Epidermal melanocyte (primary cell): ENCODE measurements around the gene PYGO1.
"Not testable (repeated sequence)": the region's sequence is repeated elsewhere in the genome, so short reads cannot be mapped to it uniquely, and the experiment has no call there.

Experiments
- DNase-seq: peaks from one replicate; pipeline ENCODE4 v3.0.0; 2011; ENCODE audit warnings: low spot score; ENCODE audit not compliant: insufficient read length

The PYGO1 gene

DNA sequence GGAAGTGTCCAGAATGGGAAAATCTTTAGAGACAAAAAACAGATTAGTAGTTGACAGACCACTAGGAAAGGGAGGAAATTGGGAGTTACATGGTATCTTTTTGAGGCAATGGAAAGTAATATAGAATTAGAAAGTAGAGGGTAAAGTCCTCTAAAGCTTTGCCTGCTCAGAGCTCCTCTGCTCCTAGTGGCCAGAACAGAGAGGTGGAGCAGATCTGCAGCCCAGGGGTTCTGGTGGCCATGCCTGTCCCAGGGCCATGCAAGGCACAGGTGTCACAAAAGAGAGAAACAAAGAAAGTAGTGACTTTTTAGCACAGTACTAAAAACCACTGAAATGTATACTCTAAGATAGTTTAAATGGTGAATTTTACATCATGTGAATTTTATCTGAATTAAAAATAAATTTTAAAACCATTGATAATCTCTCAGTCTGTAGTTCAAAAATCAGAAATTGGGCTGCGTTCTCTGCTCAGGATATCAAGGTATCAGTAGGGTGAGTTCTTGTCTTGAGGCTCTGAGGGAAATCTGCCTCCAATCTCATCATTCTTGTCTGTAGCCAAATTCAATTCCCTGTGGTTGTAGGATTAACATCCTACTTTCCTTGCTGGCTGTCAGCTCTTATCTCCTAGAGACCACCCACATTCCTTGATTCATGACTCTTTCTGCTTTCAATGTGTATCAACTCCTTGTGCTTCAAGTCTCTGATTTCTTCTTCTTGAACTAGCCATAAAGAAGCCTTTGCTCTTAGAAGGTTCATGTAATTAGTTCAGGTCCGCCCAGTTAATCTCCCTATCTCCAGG is 23.6 kb downstream of the PYGO1 start:
- no peak for DNase-seq

DNA sequence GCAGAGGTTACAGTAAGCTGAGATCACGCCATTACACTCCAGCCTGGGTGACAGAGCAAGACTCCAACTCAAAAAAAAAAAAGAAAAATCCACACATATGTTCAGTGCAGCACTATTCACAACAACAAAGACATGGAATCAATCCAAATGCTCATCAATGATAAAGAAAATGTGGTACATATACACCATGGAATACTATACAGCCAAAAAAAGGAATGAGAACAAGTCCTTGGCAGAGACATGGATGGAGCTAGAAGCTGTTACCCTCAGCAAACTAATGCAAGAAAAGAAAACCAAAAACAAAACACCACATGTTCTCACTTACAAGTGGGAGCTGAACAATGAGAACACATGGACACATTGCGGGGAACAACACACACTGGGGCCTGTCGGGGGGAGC is 25.5 kb downstream of the PYGO1 start:
- no peak for DNase-seq

DNA sequence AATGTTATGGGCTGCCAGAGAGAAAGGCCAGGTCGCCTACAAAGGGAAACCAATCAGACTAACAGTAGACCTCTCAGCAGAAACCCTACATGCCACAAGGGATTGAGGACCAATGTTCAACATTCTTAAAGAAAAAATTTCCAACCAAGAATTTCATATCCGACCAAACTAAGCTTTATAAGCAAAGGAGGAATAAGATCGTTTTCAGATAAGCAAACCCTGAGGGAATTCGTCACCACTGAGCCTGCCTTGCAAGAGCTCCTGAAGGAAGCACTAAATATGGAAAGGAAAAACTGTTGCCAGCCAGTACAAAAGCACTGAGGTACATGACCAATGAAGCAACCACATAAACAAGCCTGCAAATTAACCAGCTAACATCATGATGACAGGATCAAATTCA is 33.1 kb downstream of the PYGO1 start:
- no peak for DNase-seq

DNA sequence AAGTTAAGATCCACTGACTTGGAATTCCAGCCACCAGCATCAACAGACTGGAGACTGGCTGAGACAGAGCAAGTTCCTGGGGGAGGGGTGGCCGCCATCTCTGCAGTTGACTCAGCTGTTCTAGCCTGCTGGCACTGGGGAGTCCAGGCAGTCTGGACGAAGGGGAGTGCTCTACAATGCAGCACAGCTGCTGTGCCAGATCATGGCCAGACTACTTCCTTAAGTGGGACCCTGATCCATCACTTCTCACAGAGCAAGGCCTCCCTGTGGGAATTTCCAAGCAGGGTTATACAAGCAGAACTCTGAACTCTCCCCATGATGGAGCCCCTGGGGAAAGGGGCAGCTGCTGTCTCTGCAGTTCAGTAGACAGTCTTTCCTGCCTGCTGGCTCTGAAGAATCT is 35.2 kb downstream of the PYGO1 start:
- no peak for DNase-seq

DNA sequence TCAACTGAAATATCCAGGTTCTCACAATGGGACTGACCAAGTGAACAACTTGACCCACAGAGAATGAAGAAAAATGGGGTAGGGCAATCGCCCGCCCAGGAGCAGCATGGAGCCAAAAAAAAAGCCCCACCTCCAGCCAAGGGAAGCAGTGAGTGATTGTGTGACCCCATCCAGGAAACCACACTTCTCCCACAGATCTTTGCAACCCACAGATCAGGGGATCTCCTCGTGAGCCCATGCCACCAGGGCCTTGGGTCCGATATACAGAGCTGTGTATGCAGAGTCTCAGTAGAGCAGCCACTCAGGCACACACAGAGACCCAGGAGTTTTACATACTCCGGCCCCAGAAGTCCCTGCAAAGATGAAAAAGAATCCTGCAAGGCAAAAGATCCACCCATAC is 35.7 kb downstream of the PYGO1 start:
- DNase-seq = no peak

DNA sequence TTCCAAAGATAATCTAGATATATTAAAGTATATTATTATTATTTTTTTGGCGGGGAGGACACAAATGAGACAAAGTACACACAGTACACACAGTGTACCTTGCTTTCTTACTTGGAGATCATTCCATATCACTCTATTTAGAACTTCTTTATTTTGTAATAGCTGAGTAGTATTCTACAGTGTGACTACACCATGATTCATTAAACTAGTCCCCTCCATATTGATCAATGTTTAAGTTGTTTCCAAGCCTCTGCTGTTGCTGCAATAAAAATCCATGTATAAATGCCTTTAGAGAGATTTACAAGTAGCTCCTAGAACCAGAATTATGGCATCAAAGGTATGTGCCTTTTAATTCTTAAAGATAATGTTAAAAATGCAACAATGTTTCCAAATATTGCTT is 38.8 kb downstream of the PYGO1 start:
- no peak for DNase-seq

DNA sequence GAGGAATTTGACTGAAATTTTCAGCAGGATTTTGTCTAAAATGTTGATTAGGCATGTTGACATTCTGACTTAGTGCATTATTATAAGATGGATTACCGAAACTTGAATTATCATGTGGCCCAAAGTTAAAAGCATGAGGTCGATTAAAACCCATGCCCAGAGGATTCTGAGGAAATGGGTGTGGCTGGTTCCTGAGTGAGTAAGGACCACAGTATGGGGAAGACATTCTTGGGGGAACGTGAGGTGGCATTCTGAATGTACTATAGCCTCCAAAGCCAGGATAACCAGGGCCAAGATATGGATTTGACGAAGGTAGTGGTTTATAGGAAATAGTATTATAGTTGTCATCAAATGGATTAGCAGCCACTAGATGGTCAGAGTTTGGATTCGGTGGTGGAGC is 41.4 kb downstream of the PYGO1 start:
- DNase-seq = no peak

DNA sequence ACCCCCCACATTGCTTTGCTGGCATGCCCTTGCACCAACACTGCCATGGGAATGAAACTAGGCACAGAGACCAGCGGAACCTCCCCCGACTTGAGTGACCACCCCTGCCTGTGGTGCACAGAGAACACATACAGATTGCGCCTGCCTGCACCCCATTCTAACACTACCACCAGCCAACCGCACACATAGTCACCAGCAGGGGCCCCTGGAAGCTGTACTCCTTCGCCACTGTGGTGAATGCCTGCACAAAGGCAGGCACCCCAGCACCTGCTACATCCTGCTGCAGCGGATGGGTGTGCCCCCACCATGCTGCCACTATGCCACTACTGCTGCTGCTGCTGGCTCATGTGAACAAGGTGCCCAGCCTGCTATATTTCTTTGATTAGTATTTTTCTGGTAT is 52.7 kb downstream of the PYGO1 start:
- DNase-seq = no peak

DNA sequence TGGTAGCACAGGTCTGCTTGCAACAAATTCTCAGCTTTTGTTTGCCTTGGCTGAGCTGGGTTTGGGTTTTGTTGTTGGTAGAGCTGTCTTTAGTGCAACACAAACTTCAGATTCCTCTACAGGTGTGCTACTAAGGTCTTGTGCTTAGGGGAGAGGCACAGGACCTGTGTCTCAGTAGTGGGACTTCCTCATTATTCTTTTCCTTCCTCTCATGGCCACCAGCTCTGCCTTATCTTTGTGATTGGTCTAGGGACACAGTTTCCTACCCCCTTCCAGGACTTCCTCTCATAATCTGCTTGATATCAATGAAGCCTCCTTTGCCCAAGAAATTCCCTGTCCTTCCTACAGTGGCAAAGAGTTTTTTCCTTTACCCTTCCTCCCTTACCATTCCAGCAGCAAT is 55.2 kb downstream of the PYGO1 start:
- DNase-seq = no peak

DNA sequence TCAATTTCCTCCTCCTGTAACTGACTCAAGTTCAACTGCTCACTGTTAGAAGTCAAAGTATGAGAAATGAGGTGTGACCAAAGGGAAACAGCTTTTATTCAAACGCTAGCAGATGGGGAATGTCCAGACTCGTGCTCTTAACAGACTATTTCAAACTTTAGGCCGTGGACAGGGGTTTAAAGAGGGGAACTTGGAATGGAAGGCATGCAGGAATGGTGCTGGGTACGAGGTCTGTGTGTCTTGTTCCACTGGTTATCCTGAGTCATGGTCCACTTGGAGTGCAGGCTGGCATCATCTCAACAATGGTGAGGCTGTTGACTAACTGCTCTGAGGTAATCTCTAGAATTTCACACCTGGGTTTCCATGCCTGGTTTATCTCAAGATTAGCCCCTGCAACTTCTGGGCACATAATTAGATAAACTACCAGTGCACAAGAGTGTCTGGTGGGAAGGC is 57.3 kb downstream of the PYGO1 start:
- DNase-seq = no peak

DNA sequence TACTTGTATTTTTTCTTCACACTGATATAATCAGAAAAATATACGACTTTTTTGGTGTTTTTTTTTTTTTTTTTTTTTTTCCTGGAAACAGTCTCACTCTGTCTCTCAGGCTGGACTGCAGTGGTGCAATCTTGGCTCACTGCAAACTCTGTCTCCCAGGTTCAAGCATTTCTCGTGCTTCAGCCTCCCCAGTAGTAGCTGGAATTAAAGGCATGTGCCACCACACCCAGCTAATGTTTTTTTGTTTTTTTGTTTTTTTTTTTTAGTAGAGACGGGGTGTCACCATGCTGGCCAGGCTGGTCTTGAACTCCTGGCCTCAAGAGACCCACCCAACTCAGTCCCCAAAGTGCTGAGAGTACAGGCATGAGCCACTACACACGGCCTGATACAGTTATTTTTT is 59.3 kb downstream of the PYGO1 start:
- no peak for DNase-seq

DNA sequence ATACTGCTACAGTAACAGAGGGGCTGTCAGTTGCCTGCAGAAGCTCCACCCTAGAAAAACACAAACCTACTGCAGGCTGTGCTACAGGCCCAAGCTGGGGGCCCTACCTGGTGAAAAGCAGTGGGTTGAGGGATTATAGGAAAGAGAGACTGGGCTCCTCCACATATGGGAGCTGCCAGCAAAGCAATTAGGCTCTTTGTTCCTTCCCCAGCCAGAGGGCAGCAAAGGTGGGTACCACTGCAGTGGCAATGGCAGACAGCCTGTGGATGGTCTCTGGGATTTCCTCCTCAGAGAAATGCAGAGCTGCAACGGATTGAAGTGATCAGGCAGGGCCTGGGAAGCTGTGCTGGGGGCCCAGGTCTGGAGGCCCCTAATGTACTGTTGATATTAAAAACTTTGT is 61.0 kb downstream of the PYGO1 start:
- DNase-seq = no peak

DNA sequence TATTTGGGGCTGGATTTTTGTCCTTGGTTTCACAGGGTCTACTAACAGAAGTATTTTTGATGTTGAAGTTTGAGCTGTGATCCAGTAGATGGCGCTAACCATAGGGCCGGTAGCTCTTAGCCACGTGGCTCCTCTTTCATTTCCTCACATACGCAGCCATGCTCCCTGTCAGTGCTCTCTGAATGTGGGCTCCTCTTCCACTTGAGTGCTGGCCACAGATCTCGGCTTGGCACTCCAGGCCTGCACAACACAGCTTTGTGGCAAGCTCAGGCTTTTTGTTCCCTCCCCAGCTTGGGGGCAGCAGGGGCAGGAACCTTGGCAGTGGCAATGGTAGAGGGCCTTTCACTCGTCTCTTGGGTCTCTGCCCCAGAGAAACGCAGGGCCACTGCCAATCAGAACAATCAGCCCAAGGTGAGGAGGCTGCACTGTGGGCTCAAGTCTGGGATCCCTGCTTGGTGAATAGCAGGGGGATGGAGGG is 61.5 kb downstream of the PYGO1 start:
- no peak for DNase-seq

DNA sequence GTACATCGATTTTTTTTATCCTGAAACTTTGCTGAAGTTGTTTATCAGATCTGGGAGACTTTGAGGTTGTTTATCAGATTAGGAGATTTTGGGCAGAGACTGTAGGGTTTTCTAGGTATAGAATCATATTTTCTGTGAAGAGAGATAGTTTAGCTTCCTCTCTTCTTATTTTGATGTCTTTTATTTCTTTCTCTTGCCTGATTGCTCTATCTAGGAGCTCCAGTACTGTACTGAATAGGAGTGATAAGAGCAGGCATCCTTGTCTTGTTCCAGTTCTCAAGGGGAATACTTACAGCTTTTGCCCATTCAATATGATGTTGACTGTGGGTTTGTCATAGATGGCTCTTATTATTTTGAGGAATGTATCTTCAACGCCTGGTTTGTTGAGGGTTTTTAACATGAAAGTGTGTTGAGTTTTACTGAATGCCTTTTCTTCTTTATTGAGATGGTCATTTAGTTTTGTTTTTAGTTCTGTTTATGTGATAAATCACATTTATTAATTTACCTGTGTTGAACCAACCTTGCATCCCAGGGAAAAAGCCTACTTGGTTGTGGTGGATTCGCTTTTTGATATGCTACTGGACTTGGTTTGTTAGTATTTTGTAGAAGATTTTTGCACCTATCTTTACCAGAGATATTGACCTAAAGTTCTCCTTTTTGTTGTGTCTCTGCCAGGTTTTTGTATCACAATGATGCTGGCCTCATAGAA is 65.2 kb downstream of the PYGO1 start:
- no peak for DNase-seq

DNA sequence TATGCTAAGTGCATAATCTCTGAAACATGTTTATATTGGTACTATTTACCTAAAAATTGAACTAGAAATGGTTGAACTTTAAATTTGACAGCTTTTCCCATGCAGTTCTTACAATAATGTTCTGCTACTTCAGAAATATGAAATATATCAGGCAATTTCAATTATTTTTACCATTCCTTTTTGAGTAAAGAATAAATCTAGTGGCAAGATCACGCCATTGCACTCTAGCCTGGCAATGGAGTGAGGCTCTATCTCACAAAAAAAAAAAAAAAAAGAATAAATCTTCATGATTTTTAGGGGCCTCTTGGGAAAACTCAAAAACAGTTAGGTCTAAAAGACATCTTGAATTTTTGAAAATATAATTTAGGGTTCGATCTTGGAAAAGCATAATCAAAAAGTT is 69.5 kb downstream of the PYGO1 start:
- no peak for DNase-seq

DNA sequence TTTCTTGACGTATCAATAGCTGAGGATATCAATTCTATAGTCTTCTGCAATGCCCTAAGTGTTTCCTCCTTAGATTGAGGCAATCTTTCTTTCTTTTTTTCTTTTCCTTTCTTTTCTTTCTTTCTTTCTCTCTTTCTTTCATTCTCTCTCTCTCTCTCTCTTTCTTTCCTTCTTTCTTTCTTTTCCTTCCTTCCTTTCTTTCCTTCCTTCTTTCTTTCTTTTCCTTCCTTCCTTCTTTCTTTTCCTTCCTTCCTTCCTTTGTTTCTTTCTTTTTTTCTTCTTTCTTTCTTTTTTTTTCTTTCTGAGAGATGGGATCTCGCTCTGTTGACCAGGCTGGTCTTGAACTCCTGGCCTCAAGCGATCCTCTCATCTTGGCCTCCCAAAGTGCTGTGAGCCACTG is 70.1 kb downstream of the PYGO1 start:
- no peak for DNase-seq

DNA sequence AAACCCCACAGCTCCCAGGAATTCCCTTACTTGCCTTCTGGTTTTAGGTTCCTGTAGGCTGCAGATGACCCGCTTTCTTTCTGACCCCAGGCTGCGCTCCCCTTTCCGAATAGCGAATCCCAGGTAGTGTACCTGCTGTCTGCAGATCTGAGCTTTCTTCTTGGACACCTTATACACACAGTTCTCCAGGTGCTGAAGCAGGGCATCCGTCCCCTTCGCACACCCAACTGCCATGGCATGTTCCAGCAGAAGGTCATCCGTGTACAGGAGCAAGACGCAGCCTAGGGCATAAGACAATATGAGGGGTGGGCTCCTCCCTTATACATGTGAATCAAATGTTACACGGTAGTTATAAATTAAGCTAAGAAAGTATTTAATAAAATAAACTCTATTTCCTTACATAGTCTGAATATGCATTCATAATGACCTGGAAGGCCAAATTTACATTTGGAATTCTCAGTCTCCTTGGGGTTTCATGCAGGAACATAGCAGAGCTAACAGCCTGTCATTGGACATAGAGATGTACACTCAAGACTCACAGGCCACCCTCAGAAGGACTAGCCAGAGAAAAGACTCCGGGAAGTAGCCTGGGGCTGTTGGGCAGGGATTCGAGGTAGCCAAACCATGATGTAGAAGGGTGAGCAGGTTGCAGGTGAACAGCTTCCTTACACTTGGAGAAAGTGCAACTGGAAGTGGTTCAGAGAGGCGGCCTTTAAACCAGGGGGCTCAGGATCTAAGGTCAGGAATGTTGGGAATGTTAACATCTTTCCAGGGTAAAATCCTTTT is 72.0 kb downstream of the PYGO1 start:
- DNase-seq = no peak

DNA sequence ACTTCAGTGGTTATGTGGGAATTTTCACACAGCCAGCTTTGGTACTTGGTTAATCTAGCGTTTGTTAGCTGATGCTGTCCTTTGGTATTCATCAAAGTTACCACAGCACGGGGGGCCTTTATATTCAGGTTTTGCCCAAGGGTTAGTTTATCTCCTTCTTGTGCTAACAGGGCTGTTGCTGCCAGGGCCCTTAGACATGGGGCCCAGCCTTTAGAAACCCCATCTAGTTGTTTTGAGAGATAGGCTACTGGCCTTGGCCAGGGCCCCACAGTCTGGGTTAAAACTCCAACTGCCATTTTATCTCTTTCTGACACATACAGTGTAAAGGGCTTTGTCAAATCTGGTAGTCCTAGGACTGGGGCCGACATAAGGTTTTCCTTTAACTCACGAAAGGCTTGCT is 72.7 kb downstream of the PYGO1 start:
- no peak for DNase-seq

DNA sequence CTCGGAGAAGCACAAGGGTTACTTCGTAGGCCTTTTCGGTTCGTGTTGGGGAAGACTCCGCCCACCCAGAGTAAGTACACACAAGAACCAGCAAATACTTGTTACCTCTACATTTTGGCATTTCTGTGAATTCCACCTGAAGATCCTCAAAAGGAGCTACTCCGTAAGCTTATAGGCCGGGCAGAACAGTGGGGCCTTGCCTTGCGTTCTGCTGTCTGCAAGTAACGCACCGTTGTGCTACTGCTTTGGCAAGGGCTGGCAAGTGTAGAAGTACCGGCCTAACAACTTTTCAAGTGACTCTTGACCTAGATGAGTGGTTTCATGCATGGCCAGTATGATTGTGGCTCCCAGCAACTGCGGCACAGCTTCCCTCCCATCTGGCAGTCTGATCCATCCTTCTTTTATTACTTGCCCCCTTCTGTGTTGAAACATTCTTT is 73.7 kb downstream of the PYGO1 start:
- DNase-seq = no peak

DNA sequence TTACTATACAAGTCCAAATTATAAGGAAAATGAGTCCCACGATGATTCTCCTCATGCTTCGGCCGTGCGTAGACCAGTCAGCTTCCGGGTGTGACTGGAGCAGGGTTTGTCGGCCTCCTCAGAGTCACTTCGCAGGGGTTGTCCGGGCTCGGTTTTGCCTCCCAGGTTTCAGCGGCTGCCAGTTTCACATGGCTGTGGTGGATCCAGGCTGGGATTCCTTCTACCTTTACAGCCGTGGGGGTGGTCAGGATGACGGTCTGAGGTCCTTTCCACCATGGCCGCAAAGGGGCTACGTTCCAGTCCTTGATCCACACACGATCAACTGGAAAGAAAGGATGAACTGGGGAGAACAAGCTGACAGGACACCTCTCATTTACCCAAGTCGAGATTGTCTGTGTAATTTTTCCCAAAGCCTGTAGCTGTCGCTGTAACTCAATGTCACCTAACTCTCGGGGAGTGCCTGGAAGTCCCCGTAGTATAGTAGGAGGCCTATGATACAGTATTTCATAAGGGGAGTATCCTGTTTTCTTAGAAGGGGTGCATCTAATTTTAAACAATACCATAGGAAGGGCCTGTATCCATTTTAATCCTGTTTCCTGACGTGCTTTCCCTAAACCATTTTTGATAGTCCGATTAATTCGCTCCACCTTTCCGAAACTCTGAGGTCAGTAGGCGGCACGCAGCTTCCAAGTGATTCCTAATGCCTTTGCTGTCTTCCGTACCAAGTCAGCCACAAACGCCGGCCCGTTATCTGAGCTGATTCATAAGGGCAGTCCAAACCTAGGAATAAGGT is 74.3 kb downstream of the PYGO1 start:
- DNase-seq = not testable (repeated sequence)

DNA sequence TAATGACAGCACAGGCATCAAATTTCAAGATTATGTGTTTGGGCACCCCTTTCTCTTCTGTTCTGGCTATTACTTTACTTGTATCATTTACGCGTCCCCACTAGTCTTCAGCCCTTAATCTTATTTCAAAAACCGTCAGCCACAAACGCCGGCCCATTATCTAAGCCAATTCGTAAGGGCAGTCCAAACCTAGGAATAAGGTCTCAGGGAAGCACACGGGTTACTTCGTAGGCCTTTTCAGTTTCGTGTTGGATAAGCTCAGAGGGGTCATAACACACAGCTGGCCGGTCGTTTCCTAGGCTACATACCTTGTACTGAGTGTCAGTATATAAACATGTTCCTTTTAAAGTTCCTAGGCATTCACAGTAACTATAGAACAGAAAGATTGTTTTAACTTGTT is 75.0 kb downstream of the PYGO1 start:
- DNase-seq = no peak
